ENCODE data around the gene MXI1. TPM values are rescaled to one million over a fixed set of nuclear protein-coding genes. Genes with fewer than 3 reads are reported as not detected.

Gene MXI1
- total RNA-seq, 2 experiments from 2014 or later: 11.7 to 22.3 TPM

DNA sequence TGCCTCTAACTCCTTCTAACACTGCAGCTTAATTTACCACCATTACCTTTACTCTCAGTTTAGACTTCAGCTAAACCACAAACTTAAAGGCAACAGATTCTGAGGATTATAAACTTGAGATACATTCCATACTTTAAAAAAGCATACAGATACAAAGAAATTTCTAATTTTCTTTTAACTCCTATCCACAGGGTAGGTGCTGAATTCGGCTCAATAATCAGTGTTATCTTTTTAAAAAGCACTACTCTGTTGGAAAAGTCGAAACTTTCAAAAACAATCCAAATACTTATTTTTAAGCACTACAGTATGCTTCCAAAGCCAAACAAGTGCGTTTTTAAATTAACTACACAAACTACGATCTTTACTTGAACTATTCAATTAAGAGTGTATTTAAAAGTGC lies 96.3 kb downstream of the MXI1 start:
- no peak for DNase-seq (ENCODE audit: low spot score)
- Histone ChIP-seq H2AFZ (ENCODE audit: low read length) (no peak overlapping the region), H3K4me1 (ENCODE audit: insufficient read depth, low read length, poor library complexity, severe bottlenecking) (peaks cover 39% of the 10 kb centered on the region), H3K9me3 (ENCODE audit: low read length) (no peaks in the 10 kb centered on the region), H3K9me2 (ENCODE audit: insufficient read depth, low read length) (no peaks in the 10 kb centered on the region), H3K4me3 (ENCODE audit: low read depth, low read length, poor library complexity, severe bottlenecking) (peak overlapping the region; percentile 99), H3K27ac (ENCODE audit: low read depth, low read length, poor library complexity, severe bottlenecking) (no peak overlapping the region), H3K4me2 (ENCODE audit: low read length) (peak overlapping the region; percentile 89), H3K79me2 (ENCODE audit: insufficient read depth, low read depth, low read length) (peaks cover 60% of the 10 kb centered on the region), H3K36me3 (ENCODE audit: insufficient read depth, low read length) (peaks cover 52% of the 10 kb centered on the region), H4K20me1 (ENCODE audit: insufficient read depth, low read length) (peaks cover 38% of the 10 kb centered on the region)
- BruUV-seq (replicated peaks): no TSS peak
- POLR2A ChIA-PET: interaction anchor here (0.8 to 2.3 kb wide), 7 partner anchors 10 to 298 kb away, joined by 3 to 7 read pairs (median 5); no protein-coding TSS in a partner anchor
- intact Hi-C loops (cut with micrococcal nuclease; ENCODE audit: unreplicated experiment): loop anchor here (2.0 to 10.0 kb wide), 2 partner anchors 97 to 611 kb away; partner anchors contain the start of genes BBIP1, MXI1 and SHOC2
- CTCF ChIA-PET (ENCODE audit: unreplicated experiment): interaction anchor here (0.6 kb wide), 1 partner anchor 296 kb away, joined by 6 read pairs; no protein-coding TSS in a partner anchor
- TF ChIP-seq EZH2phosphoT487 (IDR thresholded peaks at IDR 0.05; ENCODE audit: borderline replicate concordance, low read depth, low read length): no peak
- TF ChIP-seq, protein P1, sequence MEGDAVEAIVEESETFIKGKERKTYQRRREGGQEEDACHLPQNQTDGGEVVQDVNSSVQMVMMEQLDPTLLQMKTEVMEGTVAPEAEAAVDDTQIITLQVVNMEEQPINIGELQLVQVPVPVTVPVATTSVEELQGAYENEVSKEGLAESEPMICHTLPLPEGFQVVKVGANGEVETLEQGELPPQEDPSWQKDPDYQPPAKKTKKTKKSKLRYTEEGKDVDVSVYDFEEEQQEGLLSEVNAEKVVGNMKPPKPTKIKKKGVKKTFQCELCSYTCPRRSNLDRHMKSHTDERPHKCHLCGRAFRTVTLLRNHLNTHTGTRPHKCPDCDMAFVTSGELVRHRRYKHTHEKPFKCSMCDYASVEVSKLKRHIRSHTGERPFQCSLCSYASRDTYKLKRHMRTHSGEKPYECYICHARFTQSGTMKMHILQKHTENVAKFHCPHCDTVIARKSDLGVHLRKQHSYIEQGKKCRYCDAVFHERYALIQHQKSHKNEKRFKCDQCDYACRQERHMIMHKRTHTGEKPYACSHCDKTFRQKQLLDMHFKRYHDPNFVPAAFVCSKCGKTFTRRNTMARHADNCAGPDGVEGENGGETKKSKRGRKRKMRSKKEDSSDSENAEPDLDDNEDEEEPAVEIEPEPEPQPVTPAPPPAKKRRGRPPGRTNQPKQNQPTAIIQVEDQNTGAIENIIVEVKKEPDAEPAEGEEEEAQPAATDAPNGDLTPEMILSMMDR (conservative IDR thresholded peaks at IDR 0.05; ENCODE audit: low read length): no peak

DNA sequence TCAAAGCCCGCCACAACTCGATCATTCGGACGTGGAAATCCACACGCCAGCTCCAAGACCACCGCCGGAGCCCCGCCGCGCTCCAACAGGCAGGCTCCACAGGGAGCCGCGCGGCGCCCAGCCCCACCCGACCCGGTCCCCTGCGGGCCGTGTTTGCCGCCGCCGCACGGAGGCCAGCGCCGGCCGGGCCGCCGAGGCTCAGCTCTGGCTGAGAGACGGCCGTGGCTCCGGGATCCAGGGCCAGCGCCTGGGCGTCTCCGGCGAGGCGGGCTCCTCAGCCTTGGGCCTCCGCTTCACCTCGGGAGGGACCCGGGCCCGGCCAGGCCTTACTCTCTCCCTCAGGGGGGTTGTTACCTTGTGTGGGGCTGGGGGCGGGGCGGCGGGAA lies 97.0 kb downstream of the MXI1 start:
- peak overlapping the region; percentile 69 for H3K27ac ChIP-seq (ENCODE audit: low read depth, low read length, poor library complexity, severe bottlenecking)
- H3K79me2 ChIP-seq (ENCODE audit: insufficient read depth, low read depth, low read length): peaks cover 53% of the 10 kb centered on the region
- POLR2A ChIA-PET: interaction anchor here (0.6 to 2.3 kb wide), 18 partner anchors 8 to 340 kb away, joined by 3 to 18 read pairs (median 4); partner anchors contain the start of gene RBM20
- no peak for DNase-seq (ENCODE audit: low spot score)
- TF ChIP-seq, protein P1 (conservative IDR thresholded peaks at IDR 0.05; ENCODE audit: low read length): no peak
- no peak for TF ChIP-seq EZH2phosphoT487 (IDR thresholded peaks at IDR 0.05; ENCODE audit: borderline replicate concordance, low read depth, low read length)
- intact Hi-C loops (cut with micrococcal nuclease; ENCODE audit: unreplicated experiment): loop anchor here (2.0 to 10.0 kb wide), 2 partner anchors 98 to 610 kb away; partner anchors contain the start of genes BBIP1, MXI1 and SHOC2
- H3K9me3 ChIP-seq (ENCODE audit: low read length): no peaks in the 10 kb centered on the region
- H3K4me2 ChIP-seq (ENCODE audit: low read length): peak overlapping the region; percentile 89
- peaks cover 45% of the 10 kb centered on the region for H3K36me3 ChIP-seq (ENCODE audit: insufficient read depth, low read length)
- CTCF ChIA-PET (ENCODE audit: unreplicated experiment): interaction anchor here (0.6 kb wide), 1 partner anchor 46 kb away, joined by 4 read pairs; no protein-coding TSS in a partner anchor
- no TSS peak for BruUV-seq (replicated peaks)
- no peaks in the 10 kb centered on the region for H3K9me2 ChIP-seq (ENCODE audit: insufficient read depth, low read length)
- H3K4me3 ChIP-seq (ENCODE audit: low read depth, low read length, poor library complexity, severe bottlenecking): peak overlapping the region; percentile 99
- peaks cover 44% of the 10 kb centered on the region for H3K4me1 ChIP-seq (ENCODE audit: insufficient read depth, low read length, poor library complexity, severe bottlenecking)
- H2AFZ ChIP-seq (ENCODE audit: low read length): peak overlapping the region; percentile 87; the same call in 1 of the 2 replicates
- H4K20me1 ChIP-seq (ENCODE audit: insufficient read depth, low read length): peaks cover 38% of the 10 kb centered on the region

All from OCI-LY7 (cell line).